ENCODE results near the gene ACKR3. TPM values are rescaled to one million over a fixed set of nuclear protein-coding genes. Genes with fewer than 3 reads are reported as not detected.

ACKR3 gene
- total RNA-seq (2022; extraction: Qiagen RNA extraction): 9.1 to 14.4 TPM (median 12.0 TPM) in 5 replicates

DNA sequence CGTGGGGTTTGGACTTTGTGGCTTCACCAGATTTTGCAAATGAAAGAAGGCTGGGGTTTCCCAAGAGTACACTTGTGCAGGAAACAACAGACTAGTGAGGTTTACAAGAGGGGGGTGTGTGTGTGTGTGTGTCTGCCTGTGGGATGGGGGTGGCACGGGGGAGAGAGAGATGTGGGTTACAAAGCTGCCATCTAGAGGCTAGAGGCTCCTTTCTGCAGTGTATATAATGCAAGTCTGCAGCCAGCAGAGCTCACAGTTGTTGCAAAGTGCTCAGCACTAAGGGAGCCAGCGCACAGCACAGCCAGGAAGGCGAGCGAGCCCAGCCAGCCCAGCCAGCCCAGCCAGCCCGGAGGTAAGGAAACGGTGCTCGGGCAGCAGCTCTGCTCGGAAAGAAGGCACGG is at the start of gene ACKR3:
Gene ACKR3, plus strand, starts transcription at position 253 of the 401 bp plus-strand sequence. CDS start 10,641 bp downstream, outside the sequence.

